GM23248 (cell line): ENCODE results near the gene GAB2.

ENCODE experiments used
- EZH2 ChIP-seq: fragments of 200-600 bp; sonication (generic); IDR thresholded peaks from 2 replicates; pipeline ENCODE4 v1.6.1; 2018; ENCODE audit warnings: antibody characterized with exemption, mild to moderate bottlenecking; ENCODE audit not compliant: insufficient read depth, poor library complexity, severe bottlenecking
- EZH2phosphoT487 ChIP-seq: fragments of 200-600 bp; sonication (generic); IDR thresholded peaks from 2 replicates; pipeline ENCODE4 v1.6.1; 2018; ENCODE audit warnings: antibody characterized with exemption, moderate library complexity, mild to moderate bottlenecking, low read depth; ENCODE audit not compliant: insufficient read depth

- TF ChIP-seq EZH2phosphoT487 (no peak), EZH2 (no peak)
Measured at GRCh38 chr11:78248903-78249302, 168.7 kb downstream of the GAB2 start.
